K562 (cell line): ENCODE measurements around the gene TSKS. TPM values are rescaled to one million over a fixed set of nuclear protein-coding genes. Genes with fewer than 3 reads are reported as not detected.

Experiments used
- E2F3 ChIP-seq: fragments of 250-450 bp; sonication (Bioruptor Pico); IDR thresholded peaks from 2 replicates; pipeline ENCODE4 v1.4.0; 2020; ENCODE audit warnings: mild to moderate bottlenecking
- GABPB1 ChIP-seq: sonication (generic); formaldehyde crosslinking; IDR thresholded peaks from 2 replicates; pipeline ENCODE4 v1.8.0; 2022; ENCODE audit warnings: mild to moderate bottlenecking, missing genetic modification reagents
- GTF2E2 ChIP-seq: fragments of 200-800 bp; sonication (Bioruptor generic); IDR thresholded peaks from 2 replicates; pipeline ENCODE4 v1.6.1; 2016; ENCODE audit warnings: missing genetic modification characterization, missing compliant biosample characterization
- HDAC2 ChIP-seq: fragments of 450-650 bp; IDR thresholded peaks from 2 replicates; pipeline ENCODE4 v1.6.1; 2016; ENCODE audit warnings: mild to moderate bottlenecking
- HEY1 ChIP-seq: fragments of 250-450 bp; sonication (Bioruptor Pico); IDR thresholded peaks from 2 replicates; pipeline ENCODE4 v1.5.0; 2020; ENCODE audit warnings: mild to moderate bottlenecking, moderate library complexity, borderline replicate concordance
- HNRNPK ChIP-seq: fragments of 200-400 bp; formaldehyde crosslinking; IDR thresholded peaks from one replicate; pipeline ENCODE4 v1.6.1; 2018; ENCODE audit warnings: mild to moderate bottlenecking, low read depth, low read length; ENCODE audit not compliant: poor library complexity, severe bottlenecking
- IFI16 ChIP-seq: fragments of 250-450 bp; sonication (Bioruptor Pico); IDR thresholded peaks from 2 replicates; pipeline ENCODE4 v2.1.2; 2022; ENCODE audit warnings: mild to moderate bottlenecking, inconsistent platforms
- KDM5B ChIP-seq: fragments of 200-600 bp; sonication (generic); IDR thresholded peaks from 2 replicates; pipeline ENCODE4 v1.6.1; 2012; ENCODE audit warnings: low read depth, mild to moderate bottlenecking, moderate library complexity, low read length, control low read depth, inconsistent platforms; ENCODE audit not compliant: insufficient replicate concordance
- LARP7 ChIP-seq: fragments of 450-650 bp; IDR thresholded peaks from 2 replicates; pipeline ENCODE4 v1.6.1; 2016
- LEF1 ChIP-seq: fragments of 450-650 bp; IDR thresholded peaks from 2 replicates; pipeline ENCODE4 v1.6.1; 2016; ENCODE audit warnings: mild to moderate bottlenecking
- MEIS2 ChIP-seq: fragments of 450-650 bp; IDR thresholded peaks from 2 replicates; pipeline ENCODE4 v1.6.1; 2014; ENCODE audit warnings: mild to moderate bottlenecking; ENCODE audit not compliant: partially characterized antibody
- NEUROD1 ChIP-seq: fragments of 150-350 bp; IDR thresholded peaks from 2 replicates; pipeline ENCODE4 v1.6.1; 2014; ENCODE audit warnings: borderline replicate concordance, low read length, low read depth; ENCODE audit not compliant: partially characterized antibody
- POLR2A ChIP-seq: fragments of 450-650 bp; conservative IDR thresholded peaks from 2 replicates; pipeline ENCODE4 v1.6.1; 2016
- POLR2AphosphoS5 ChIP-seq: IDR thresholded peaks from 2 replicates; pipeline ENCODE4 v1.6.1; 2011; ENCODE audit warnings: mild to moderate bottlenecking, low read depth, low read length, moderate library complexity; ENCODE audit not compliant: control insufficient read depth, insufficient read depth
- RAD21 ChIP-seq, 2 experiments: fragments of 250-450 bp in 1 of 2; fragments of 450-650 bp in 1 of 2; sonication (Bioruptor Pico) in 1 of 2; formaldehyde crosslinking in 1 of 2; IDR thresholded peaks in 1 of 2; conservative IDR thresholded peaks in 1 of 2; 2 replicates each; pipeline versions ENCODE4 v1.4.0 to v1.8.0; 2020 to 2022; ENCODE audit warnings: mild to moderate bottlenecking in 2 of 2, moderate library complexity in 1 of 2
- RNF2 ChIP-seq: sonication (generic); IDR thresholded peaks from 2 replicates; pipeline ENCODE4 v1.6.1; 2016
- RNF219 ChIP-seq: fragments of 250-450 bp; sonication (Bioruptor Pico); IDR thresholded peaks from 2 replicates; pipeline ENCODE4 v1.5.0; 2022; ENCODE audit warnings: mild to moderate bottlenecking
- SNRNP70 ChIP-seq: fragments of 200-400 bp; formaldehyde crosslinking; optimal IDR thresholded peaks from 2 replicates; pipeline ENCODE3; 2017; ENCODE audit warnings: low read depth, low read length
- SOX6 ChIP-seq: fragments of 450-650 bp; IDR thresholded peaks from 2 replicates; pipeline ENCODE4 v1.6.1; 2014; ENCODE audit warnings: mild to moderate bottlenecking
- TCFL5 ChIP-seq: fragments of 250-450 bp; sonication (Bioruptor Pico); conservative IDR thresholded peaks from 2 replicates; pipeline ENCODE4 v1.6.1; 2021; ENCODE audit warnings: mild to moderate bottlenecking, moderate library complexity, matching md5 sums
- TEAD4 ChIP-seq, 2 experiments: sonication (generic) in 1 of 2; formaldehyde crosslinking in 1 of 2; IDR thresholded peaks; 2 replicates each; pipeline versions ENCODE4 v1.6.1 to v1.8.0; 2012 to 2022; ENCODE audit warnings: borderline replicate concordance in 1 of 2, inconsistent platforms in 1 of 2, low read length in 1 of 2, mild to moderate bottlenecking in 1 of 2, missing genetic modification reagents in 1 of 2
- THRB ChIP-seq: fragments of 450-650 bp; formaldehyde crosslinking; conservative IDR thresholded peaks from 2 replicates; pipeline ENCODE4 v1.4.0; 2022; ENCODE audit warnings: mild to moderate bottlenecking, missing genetic modification characterization
- TRIM28 ChIP-seq: fragments of 450-650 bp; IDR thresholded peaks from 2 replicates; pipeline ENCODE4 v1.6.1; 2017
- U2AF1 ChIP-seq: fragments of 200-400 bp; formaldehyde crosslinking; optimal IDR thresholded peaks from 2 replicates; pipeline ENCODE3; 2017; ENCODE audit warnings: mild to moderate bottlenecking, low read depth, low read length, moderate library complexity
- ZKSCAN3 ChIP-seq: fragments of 250-450 bp; sonication (Bioruptor Pico); IDR thresholded peaks from 2 replicates; pipeline ENCODE4 v1.4.0; 2020
- ZNF282 ChIP-seq: sonication (generic); formaldehyde crosslinking; IDR thresholded peaks from 2 replicates; pipeline ENCODE4 v1.8.1; 2023; ENCODE audit warnings: missing genetic modification reagents
- ZNF589 ChIP-seq: fragments of 200-800 bp; sonication (Bioruptor generic); IDR thresholded peaks from 2 replicates; pipeline ENCODE4 v1.6.1; 2016; ENCODE audit warnings: low read depth, missing genetic modification characterization, missing compliant biosample characterization
- polyA plus RNA-seq, 8 experiments: library from polyadenylated mRNA; depleted of rRNA in 4 of 8; stranded (reverse) in 5 of 8; unstranded in 3 of 8; fragments of >200 nt; fragmentation: Nextera tagmentation in 2 of 8; fragmentation: Illumina TruSeq in 1 of 8; extraction: Ambion mirVana in 2 of 8; extraction: Trizol in 1 of 8; gene quantifications; 2 replicates each; pipeline versions ENCODE4 v1.2.1 to v1.2.3, GENCODE V29; 2011 to 2014; ENCODE audit warnings: inconsistent platforms in 1 of 8, missing spikeins in 1 of 8
- total RNA-seq, 7 experiments: library from RNA; depleted of rRNA in 6 of 7; stranded (reverse); fragments of >200 nt in 6 of 7; fragmentation: Illumina TruSeq in 2 of 7; extraction: Trizol in 2 of 7; gene quantifications; 2 replicates each; pipeline versions ENCODE4 v1.2.1 to v1.2.3, GENCODE V29; 2011 to 2021; ENCODE audit warnings: low replicate concordance in 1 of 7

TSKS gene
- total and polyA plus RNA-seq, 9 of the 15 experiments (the other 6 are each of a cell fraction or from before 2014, with no cell fraction given), result 0.14 to 4.5 (median 0.80) TPM

DNA sequence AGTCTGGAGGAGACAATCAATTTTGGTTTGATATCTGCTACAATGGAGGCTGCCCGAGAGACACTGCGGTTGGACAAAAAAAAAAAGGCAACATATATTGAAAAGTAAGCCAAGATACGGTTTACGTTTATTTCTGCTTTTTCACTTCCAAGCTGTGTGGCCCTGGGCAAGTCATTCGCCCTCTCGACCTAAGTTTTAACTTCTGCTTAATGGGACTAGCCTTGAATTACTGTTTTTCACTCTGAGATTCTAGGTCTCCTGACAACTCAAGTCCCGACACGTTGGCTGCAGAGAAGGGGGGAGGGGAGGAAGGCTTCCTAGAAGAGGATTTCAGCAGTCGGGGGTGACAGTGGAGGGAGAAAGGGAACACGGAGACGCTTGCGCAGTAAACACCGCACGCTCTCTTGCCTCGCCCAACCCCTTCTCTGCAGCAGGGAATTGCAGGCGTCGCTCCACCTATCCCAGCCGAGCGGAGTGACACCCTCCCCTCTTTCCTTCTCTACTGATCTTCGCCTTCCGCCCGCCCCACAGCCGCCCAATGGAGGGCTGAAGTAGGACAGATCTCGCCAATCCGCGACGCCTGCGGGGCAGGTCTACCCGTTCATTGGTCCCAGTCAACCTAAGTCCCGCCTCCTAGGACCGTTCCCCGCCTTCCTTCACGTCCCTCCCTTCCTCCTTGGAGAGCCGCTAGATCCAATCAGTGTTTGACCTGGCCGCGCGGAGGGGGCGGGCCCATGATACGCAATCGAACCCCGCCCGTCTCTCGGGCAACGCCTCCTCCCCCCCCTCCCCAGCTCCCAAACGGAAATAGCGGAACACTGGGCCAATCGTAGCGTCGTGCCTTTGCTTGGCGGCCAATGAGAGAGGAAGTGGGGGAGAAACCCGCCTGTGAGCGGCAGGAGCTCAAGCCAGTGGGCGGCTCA lies 3.2 kb upstream of the TSKS start (continued):
- TF ChIP-seq SNRNP70 (no peak), HEY1 (CRISPR knock-in tag) (no peak), RNF219 (CRISPR knock-in tag) (no peak), IFI16 (CRISPR knock-in tag) (no peak), POLR2AphosphoS5 (peak; percentile 84), HNRNPK (no peak), ZNF589 (no peak), LARP7 (no peak), U2AF1 (no peak), ZKSCAN3 (no peak), HDAC2 (peak; percentile 49), TCFL5 (no peak), GABPB1 (CRISPR knock-in tag) (peak; percentile 90), TRIM28 (peak; percentile 41; the same call in 1 of the 2 replicates), GTF2E2 (tag) (peak; percentile 82; the same call in 1 of the 2 replicates), RAD21 (CRISPR knock-in tag; conservative IDR thresholded peaks at IDR 0.05 in 1 of 2, IDR thresholded peaks at IDR 0.05 in 1 of 2) (peak in 1 of 2 experiments; percentile 35; a peak in 2 of 4 replicates), E2F3 (CRISPR knock-in tag) (no peak), TEAD4 (IDR thresholded peaks at IDR 0.05; ENCODE audit: low read length) (peak; percentile 30; the same call in 1 of the 2 replicates), TEAD4 (CRISPR knock-in tag; IDR thresholded peaks at IDR 0.05; ENCODE audit: borderline replicate concordance) (no peak), KDM5B (peak; percentile 59), LEF1 (peak; percentile 74), RNF2 (peak; percentile 51; the same call in 1 of the 2 replicates), THRB (CRISPR knock-in tag) (no peak), ZNF282 (CRISPR knock-in tag) (no peak), SOX6 (peak; percentile 57; the same call in 1 of the 2 replicates), MEIS2 (peak; percentile 80), NEUROD1 (peak; percentile 98), POLR2A (peak; percentile 89)
